Fibroblast of lung (primary cell): ENCODE data around the gene TRAK1. TPM values are rescaled to one million over a fixed set of nuclear protein-coding genes. Genes with fewer than 3 reads are reported as not detected.

Experiments used
- DNase-seq, 2 donors: peaks; one replicate each; pipeline versions ENCODE4 v3.0.0 to v3.0.0-alpha.2; 2010; ENCODE audit warnings: low read depth in 2 of 2
- H2AFZ ChIP-seq: 2 replicates; pipeline ENCODE4 v1.5.1; 2012; ENCODE audit warnings: low read length, control low read depth, inconsistent platforms
- H3K27ac ChIP-seq: 2 replicates; pipeline ENCODE4 v1.5.1; 2011; ENCODE audit warnings: low read length, control low read depth; ENCODE audit not compliant: insufficient read depth
- H3K27me3 ChIP-seq: 2 replicates; pipeline ENCODE4 v1.5.1; 2011; ENCODE audit warnings: mild to moderate bottlenecking, low read length; ENCODE audit not compliant: control insufficient read depth, insufficient read depth
- H3K36me3 ChIP-seq: 2 replicates; pipeline ENCODE4 v1.5.1; 2011; ENCODE audit warnings: low read length; ENCODE audit not compliant: control insufficient read depth, insufficient read depth
- H3K4me1 ChIP-seq: 2 replicates; pipeline ENCODE4 v1.5.1; 2011; ENCODE audit warnings: low read length; ENCODE audit not compliant: control insufficient read depth, insufficient read depth; ENCODE audit errors: extremely low read depth
- H3K4me2 ChIP-seq: 2 replicates; pipeline ENCODE4 v1.5.1; 2011; ENCODE audit warnings: low read length, control low read depth; ENCODE audit not compliant: insufficient read depth; ENCODE audit errors: extremely low read depth
- H3K4me3 ChIP-seq, 4 experiments: fragments of 200-600 bp in 1 of 4; sonication (generic) in 1 of 4; replicated peaks in 1 of 4; 2 replicates each; pipeline ENCODE4 v1.5.1; 2011 to 2016; ENCODE audit warnings: low read length in 4 of 4, low read depth in 3 of 4, mild to moderate bottlenecking in 3 of 4, control low read depth in 2 of 4, inconsistent platforms in 1 of 4, mixed read lengths in 1 of 4; ENCODE audit not compliant: insufficient read depth in 1 of 4; ENCODE audit errors: control extremely low read depth in 1 of 4
- H3K79me2 ChIP-seq: 2 replicates; pipeline ENCODE4 v1.5.1; 2012; ENCODE audit warnings: mild to moderate bottlenecking, low read length, inconsistent platforms; ENCODE audit not compliant: control insufficient read depth, insufficient read depth
- H3K9ac ChIP-seq: 2 replicates; pipeline ENCODE4 v1.5.1; 2011; ENCODE audit warnings: mild to moderate bottlenecking, low read length, control low read depth; ENCODE audit not compliant: insufficient read depth
- H3K9me3 ChIP-seq: 2 replicates; pipeline ENCODE4 v1.5.1; 2012; ENCODE audit warnings: low read depth, low read length; ENCODE audit not compliant: control insufficient read depth, insufficient read depth
- H4K20me1 ChIP-seq: 2 replicates; pipeline ENCODE4 v1.5.1; 2011; ENCODE audit warnings: low read length; ENCODE audit not compliant: control insufficient read depth, insufficient read depth; ENCODE audit errors: extremely low read depth
- EZH2 ChIP-seq: IDR thresholded peaks from 2 replicates; pipeline ENCODE4 v1.5.1; 2012; ENCODE audit warnings: low read length, control low read depth, mild to moderate bottlenecking; ENCODE audit errors: missing control alignments
- polyA plus RNA-seq, 2 donors: library from polyadenylated mRNA; depleted of rRNA in 1 of 2; stranded (reverse) in 1 of 2; unstranded in 1 of 2; fragments of >200 nt; gene quantifications; 2 replicates each; pipeline ENCODE4 v1.2.1, GENCODE V29; 2011 to 2012; ENCODE audit warnings: missing spikeins in 1 of 2
- total RNA-seq: library from RNA; depleted of rRNA; stranded (reverse); fragments of >200 nt; gene quantifications from 2 replicates; pipeline ENCODE4 v1.2.1, GENCODE V29; 2014
- TF ChIP-seq, protein P1 (sequence below), 2 donors: IDR thresholded peaks in 1 of 2; conservative IDR thresholded peaks in 1 of 2; 1 replicate in 1 of 2; 2 replicates in 1 of 2; pipeline ENCODE4 v1.5.1; 2011 to 2012; ENCODE audit warnings: low read length in 2 of 2, control low read depth in 1 of 2, inconsistent platforms in 1 of 2, low read depth in 1 of 2, mild to moderate bottlenecking in 1 of 2

The TRAK1 gene
- total and polyA plus RNA-seq, 2 donors (not counting 1 experiment from before 2014, with no cell fraction given): 37.8 to 44.0 TPM

GRCh38 chr3:42192334-42193200 lies 101.4 kb downstream of the TRAK1 start:
- Histone ChIP-seq H3K27me3 (no peaks in the 10 kb centered on the region), H3K27ac (no peak overlapping the region)

DNA sequence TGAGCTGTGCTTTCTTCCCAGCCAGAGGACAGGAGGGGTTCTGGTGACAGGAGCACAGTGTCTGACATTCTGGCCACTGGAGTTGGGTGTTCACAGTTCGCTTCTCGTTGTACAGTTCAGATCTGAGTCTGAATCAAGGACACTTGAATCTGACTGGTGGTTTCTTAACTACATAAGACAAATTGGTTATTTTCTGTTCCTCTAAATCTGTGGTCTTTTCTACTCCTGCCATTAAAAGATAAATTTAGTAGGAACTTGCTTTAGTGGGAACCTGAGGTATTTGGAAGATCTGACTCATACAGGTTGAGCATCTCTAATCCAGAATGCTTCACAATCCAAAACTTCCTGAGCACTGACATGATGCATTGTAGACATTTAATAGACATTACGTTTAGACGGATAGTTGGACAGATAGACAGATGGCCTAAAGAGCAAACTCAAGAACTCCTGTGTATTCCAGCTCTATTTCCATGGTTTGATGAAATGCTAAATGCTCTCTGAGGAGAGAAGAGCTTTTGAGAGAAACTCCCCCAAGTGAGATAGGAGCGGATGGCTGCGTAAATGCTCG lies 103.9 kb downstream of the TRAK1 start:
- no peaks in the 10 kb centered on the region for H3K9me3 ChIP-seq
- H4K20me1 ChIP-seq: no peaks in the 10 kb centered on the region
- peaks cover 13% of the 10 kb centered on the region for H3K36me3 ChIP-seq
- H3K4me1 ChIP-seq: no peaks in the 10 kb centered on the region
- peak in 1 of 2 donors; percentile 65 for DNase-seq
- H3K27ac ChIP-seq: no peak overlapping the region
- no peak overlapping the region for H2AFZ ChIP-seq
- H3K4me3 ChIP-seq: no peak overlapping the region
- H3K9ac ChIP-seq: no peak overlapping the region
- no peaks in the 10 kb centered on the region for H3K79me2 ChIP-seq
- H3K4me2 ChIP-seq: no peak overlapping the region
- TF ChIP-seq EZH2: no peak
- TF ChIP-seq, protein P1, sequence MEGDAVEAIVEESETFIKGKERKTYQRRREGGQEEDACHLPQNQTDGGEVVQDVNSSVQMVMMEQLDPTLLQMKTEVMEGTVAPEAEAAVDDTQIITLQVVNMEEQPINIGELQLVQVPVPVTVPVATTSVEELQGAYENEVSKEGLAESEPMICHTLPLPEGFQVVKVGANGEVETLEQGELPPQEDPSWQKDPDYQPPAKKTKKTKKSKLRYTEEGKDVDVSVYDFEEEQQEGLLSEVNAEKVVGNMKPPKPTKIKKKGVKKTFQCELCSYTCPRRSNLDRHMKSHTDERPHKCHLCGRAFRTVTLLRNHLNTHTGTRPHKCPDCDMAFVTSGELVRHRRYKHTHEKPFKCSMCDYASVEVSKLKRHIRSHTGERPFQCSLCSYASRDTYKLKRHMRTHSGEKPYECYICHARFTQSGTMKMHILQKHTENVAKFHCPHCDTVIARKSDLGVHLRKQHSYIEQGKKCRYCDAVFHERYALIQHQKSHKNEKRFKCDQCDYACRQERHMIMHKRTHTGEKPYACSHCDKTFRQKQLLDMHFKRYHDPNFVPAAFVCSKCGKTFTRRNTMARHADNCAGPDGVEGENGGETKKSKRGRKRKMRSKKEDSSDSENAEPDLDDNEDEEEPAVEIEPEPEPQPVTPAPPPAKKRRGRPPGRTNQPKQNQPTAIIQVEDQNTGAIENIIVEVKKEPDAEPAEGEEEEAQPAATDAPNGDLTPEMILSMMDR (conservative IDR thresholded peaks at IDR 0.05 in 1 of 2, IDR thresholded peaks at IDR 0.05 in 1 of 2; ENCODE audit: low read depth in 1 of 2, low read length in 2 of 2): no peak
- no peaks in the 10 kb centered on the region for H3K27me3 ChIP-seq

More at GRCh38 chr3:42192334-42193200, 101.4 kb downstream of the TRAK1 start:
- DNase-seq: peak in 1 of 2 donors; percentile 45
- H3K4me2 ChIP-seq: no peak overlapping the region
- no peaks in the 10 kb centered on the region for H4K20me1 ChIP-seq
- TF ChIP-seq, protein P1 (conservative IDR thresholded peaks at IDR 0.05 in 1 of 2, IDR thresholded peaks at IDR 0.05 in 1 of 2; ENCODE audit: low read depth in 1 of 2, low read length in 2 of 2): no peak
- no peak for TF ChIP-seq EZH2
- H3K4me3 ChIP-seq: no peak overlapping the region
- H3K9ac ChIP-seq: no peak overlapping the region
- no peaks in the 10 kb centered on the region for H3K4me1 ChIP-seq
- H2AFZ ChIP-seq: no peak overlapping the region
- H3K36me3 ChIP-seq: peaks cover 6% of the 10 kb centered on the region
- no peaks in the 10 kb centered on the region for H3K9me3 ChIP-seq
- no peaks in the 10 kb centered on the region for H3K79me2 ChIP-seq

GRCh38 chr3:42195879-42196330 lies 104.7 kb downstream of the TRAK1 start:
- Histone ChIP-seq H3K27ac (no peak overlapping the region), H3K4me3 (no peak overlapping the region), H3K27me3 (no peaks in the 10 kb centered on the region), H3K9me3 (no peaks in the 10 kb centered on the region), H4K20me1 (no peaks in the 10 kb centered on the region), H3K36me3 (peaks cover 18% of the 10 kb centered on the region), H3K4me2 (no peak overlapping the region), H2AFZ (no peak overlapping the region), H3K4me1 (no peaks in the 10 kb centered on the region), H3K79me2 (no peaks in the 10 kb centered on the region), H3K9ac (no peak overlapping the region)
- peak in 1 of 2 donors; percentile 25 for DNase-seq
- TF ChIP-seq, protein P1 (conservative IDR thresholded peaks at IDR 0.05 in 1 of 2, IDR thresholded peaks at IDR 0.05 in 1 of 2; ENCODE audit: low read depth in 1 of 2, low read length in 2 of 2): no peak
- no peak for TF ChIP-seq EZH2
